H1 (cell line): ENCODE measurements around the gene PRF1. TPM values are rescaled to one million over a fixed set of nuclear protein-coding genes. Genes with fewer than 3 reads are reported as not detected.

Source experiments
- CBX5 ChIP-seq: fragments of 300-800, 300-1000 bp; sonication (generic); IDR thresholded peaks from 2 replicates; pipeline ENCODE4 v1.7.1; 2016; ENCODE audit warnings: antibody characterized with exemption, low read length, low read depth
- CHD2 ChIP-seq: IDR thresholded peaks from 2 replicates; pipeline ENCODE4 v1.6.1; 2012; ENCODE audit warnings: low read length, improper control_type of control experiment
- polyA plus RNA-seq, 7 experiments: library from polyadenylated mRNA; depleted of rRNA in 3 of 7; stranded (reverse) in 5 of 7; unstranded in 2 of 7; fragments of >200 nt in 5 of 7; fragments of 200-250 nt in 2 of 7; gene quantifications; 1 replicate in 5 of 7; 2 replicates in 1 of 7; 4 replicates in 1 of 7; pipeline versions ENCODE4 v1.2.1 to v1.2.3, GENCODE V29; 2011 to 2013; ENCODE audit warnings: missing spikeins in 2 of 7, mixed read lengths in 2 of 7
- total RNA-seq: library from RNA; stranded (reverse); fragmentation: NEBNext Ultra II Directional; extraction: Animal tissue kit (Norgen Biotek cat#: 25700); gene quantifications from 2 replicates; pipeline ENCODE4 v1.2.1, GENCODE V29; 2021

Gene PRF1
- total and polyA plus RNA-seq, 2 of the 8 experiments (the other 6 are each of a cell fraction or from before 2014, with no cell fraction given), result 0.15 TPM; not detected in 1

GRCh38 chr10:70549351-70549961 is 53.1 kb downstream of the PRF1 start (continued):
- TF ChIP-seq CHD2 (no peak), CBX5 (no peak)

Other genes with a start within 250 kb of the PRF1 start
- 25.2 and 27.1 TPM in 2 replicates for gene LRRC20, start 220.1 kb downstream of the PRF1 start, total RNA-seq
- gene LRRC20, start 220.1 kb downstream of the PRF1 start, polyA plus RNA-seq (2011; rRNA removed), result 44.5 and 60.2 TPM in 2 replicates
- 138 and 144 TPM in 2 replicates for gene EIF4EBP2, start 198.6 kb downstream of the PRF1 start, total RNA-seq
- 39.8 and 55.3 TPM in 2 replicates for gene EIF4EBP2, start 198.6 kb downstream of the PRF1 start, polyA plus RNA-seq (2011; rRNA removed)
- 6.3 and 7.3 TPM in 2 replicates for gene NODAL, start 161.1 kb downstream of the PRF1 start, total RNA-seq
- 2.0 and 5.0 TPM in 2 replicates for gene NODAL, start 161.1 kb downstream of the PRF1 start, polyA plus RNA-seq (2011; rRNA removed)
- gene PALD1, start 124.0 kb downstream of the PRF1 start, total RNA-seq, result 31.8 and 32.8 TPM in 2 replicates
- gene PALD1, start 124.0 kb downstream of the PRF1 start, polyA plus RNA-seq (2011; rRNA removed), result 13.3 and 23.2 TPM in 2 replicates
- 2.3 TPM in 2 replicates for gene ADAMTS14, start 69.8 kb upstream of the PRF1 start, total RNA-seq
- gene ADAMTS14, start 69.8 kb upstream of the PRF1 start, polyA plus RNA-seq (2011; rRNA removed), result 2.0 and 3.2 TPM in 2 replicates
- gene TBATA, start 182.6 kb upstream of the PRF1 start, total RNA-seq, result not detected in 2 replicates
- not detected in 2 replicates for gene TBATA, start 182.6 kb upstream of the PRF1 start, polyA plus RNA-seq (2011; rRNA removed)
- 51.6 and 52.8 TPM in 2 replicates for gene SGPL1, start 213.2 kb upstream of the PRF1 start, total RNA-seq
- gene SGPL1, start 213.2 kb upstream of the PRF1 start, polyA plus RNA-seq (2011; rRNA removed), result 15.9 and 20.5 TPM in 2 replicates